Ishikawa (cell line): ENCODE data around the gene FAM78A.

Experiments used
- CEBPB ChIP-seq: IDR thresholded peaks from 2 replicates; pipeline ENCODE4 v1.6.1; 2012
- EGR1 ChIP-seq: IDR thresholded peaks from 2 replicates; pipeline ENCODE4 v1.6.1; 2012
- EP300 ChIP-seq: IDR thresholded peaks from 2 replicates; pipeline ENCODE4 v1.6.1; 2012; ENCODE audit warnings: borderline replicate concordance
- FOXM1 ChIP-seq: IDR thresholded peaks from 2 replicates; pipeline ENCODE4 v1.6.1; 2012; ENCODE audit warnings: low read depth, borderline replicate concordance
- RAD21 ChIP-seq: IDR thresholded peaks from 2 replicates; pipeline ENCODE4 v1.6.1; 2012; ENCODE audit warnings: low read depth
- REST ChIP-seq: IDR thresholded peaks from 2 replicates; pipeline ENCODE4 v1.6.1; 2012; ENCODE audit warnings: low read depth, mild to moderate bottlenecking

DNA sequence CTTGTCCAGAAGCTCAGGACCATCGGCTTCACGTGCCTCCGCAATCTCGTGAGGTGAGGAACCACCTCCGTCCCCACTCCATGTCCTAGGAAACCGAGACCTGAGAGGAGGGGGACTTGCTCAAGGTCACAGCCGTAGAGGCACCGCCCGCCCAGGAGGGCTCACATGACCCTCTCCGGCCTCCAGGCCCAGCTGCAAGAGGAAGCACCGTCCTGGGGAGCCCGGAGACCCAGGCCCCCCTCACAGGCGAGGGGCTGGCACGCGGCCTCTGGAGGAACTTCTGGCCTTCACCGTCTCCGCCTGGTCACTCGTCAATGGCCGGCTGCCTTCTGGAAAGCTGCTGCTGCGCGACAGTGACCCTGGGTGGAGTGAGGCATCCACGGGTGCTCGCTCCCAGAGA is 24.2 kb downstream of the FAM78A start:
- TF ChIP-seq RAD21 (no peak), CEBPB (no peak), EGR1 (no peak), EP300 (no peak), REST (no peak), FOXM1 (no peak)
